GM18858 (cell line): ENCODE measurements around the gene HEXD.
"Not testable (repeated sequence)": the region's sequence is repeated elsewhere in the genome, so short reads cannot be mapped to it uniquely, and the experiment has no call there.

Experiments
- ATAC-seq: cut with Tn5 transposase; IDR thresholded peaks from one replicate; pipeline ENCODE4 v1.9.1; 2021; ENCODE audit not compliant: unreplicated experiment

The HEXD gene

GRCh38 chr17:82396601-82397435 is 21.3 kb upstream of the HEXD start:
- no peak for ATAC-seq

- no peak for ATAC-seq
These were observed 20.5 kb upstream of the HEXD start for GRCh38 chr17:82397449-82398335.

- ATAC-seq = no peak
These were observed 19.1 kb upstream of the HEXD start for GRCh38 chr17:82399041-82399441.

- no peak for ATAC-seq
These were observed 18.5 kb upstream of the HEXD start for GRCh38 chr17:82399601-82400101.

GRCh38 chr17:82400206-82400605 is 17.9 kb upstream of the HEXD start:
- no peak for ATAC-seq

GRCh38 chr17:82400830-82401229 is 17.3 kb upstream of the HEXD start:
- no peak for ATAC-seq

- no peak for ATAC-seq
These were observed 15.3 kb upstream of the HEXD start for GRCh38 chr17:82402865-82403264.

- no peak for ATAC-seq
These were observed 14.2 kb upstream of the HEXD start for GRCh38 chr17:82403662-82404660.

- ATAC-seq = no peak
These were observed 13.1 kb upstream of the HEXD start for GRCh38 chr17:82405051-82405450.

- no peak for ATAC-seq
These were observed 11.9 kb upstream of the HEXD start for GRCh38 chr17:82406131-82406671.

GRCh38 chr17:82407255-82407654 is 10.9 kb upstream of the HEXD start:
- no peak for ATAC-seq

GRCh38 chr17:82408288-82408937 is 9.7 kb upstream of the HEXD start:
- no peak for ATAC-seq

GRCh38 chr17:82408938-82409318 is 9.2 kb upstream of the HEXD start:
- no peak for ATAC-seq

GRCh38 chr17:82410014-82410716 is 8.0 kb upstream of the HEXD start:
- ATAC-seq = no peak

GRCh38 chr17:82411396-82412053 is 6.6 kb upstream of the HEXD start:
- no peak for ATAC-seq

- not testable (repeated sequence) for ATAC-seq
These were observed 6.1 kb upstream of the HEXD start for GRCh38 chr17:82412081-82412480.

- no peak for ATAC-seq
These were observed 5.3 kb upstream of the HEXD start for GRCh38 chr17:82412535-82413520.
